ENCODE measurements around the gene BMPR1B.
"Not testable (repeated sequence)": the region's sequence is repeated elsewhere in the genome, so short reads cannot be mapped to it uniquely, and the experiment has no call there.

The BMPR1B gene

GRCh38 chr4:95020521-95020920, 262.8 kb downstream of the BMPR1B start:
- H3K4me3 ChIP-seq (ENCODE audit: low read depth, low read length) = no peak overlapping the region

- H3K4me3 ChIP-seq (ENCODE audit: low read depth, low read length) = no peak overlapping the region
These were observed 263.3 kb downstream of the BMPR1B start for GRCh38 chr4:95021099-95021498.

GRCh38 chr4:95023110-95023509, 265.4 kb downstream of the BMPR1B start:
- no peak overlapping the region for H3K4me3 ChIP-seq (ENCODE audit: low read depth, low read length)

GRCh38 chr4:95027905-95028618, 270.3 kb downstream of the BMPR1B start:
- no peak overlapping the region for H3K4me3 ChIP-seq (ENCODE audit: low read depth, low read length)

GRCh38 chr4:95038791-95039190, 281.0 kb downstream of the BMPR1B start:
- H3K4me3 ChIP-seq (ENCODE audit: low read depth, low read length) = no peak overlapping the region

GRCh38 chr4:95044324-95044837, 286.6 kb downstream of the BMPR1B start:
- H3K4me3 ChIP-seq (ENCODE audit: low read depth, low read length) = no peak overlapping the region

GRCh38 chr4:95045429-95045828, 287.7 kb downstream of the BMPR1B start:
- H3K4me3 ChIP-seq (ENCODE audit: low read depth, low read length) = no peak overlapping the region

- no peak overlapping the region for H3K4me3 ChIP-seq (ENCODE audit: low read depth, low read length)
These were observed 290.5 kb downstream of the BMPR1B start for GRCh38 chr4:95048296-95048695.

GRCh38 chr4:95049551-95050233, 291.9 kb downstream of the BMPR1B start:
- no peak overlapping the region for H3K4me3 ChIP-seq (ENCODE audit: low read depth, low read length)

GRCh38 chr4:95050980-95051701, 293.4 kb downstream of the BMPR1B start:
- H3K4me3 ChIP-seq (ENCODE audit: low read depth, low read length) = no peak overlapping the region

GRCh38 chr4:95051702-95052020, 293.9 kb downstream of the BMPR1B start:
- no peak overlapping the region for H3K4me3 ChIP-seq (ENCODE audit: low read depth, low read length)

GRCh38 chr4:95058991-95059390, 301.2 kb downstream of the BMPR1B start:
- H3K4me3 ChIP-seq (ENCODE audit: low read depth, low read length) = no peak overlapping the region

GRCh38 chr4:95059663-95060062, 301.9 kb downstream of the BMPR1B start:
- H3K4me3 ChIP-seq (ENCODE audit: low read depth, low read length) = no peak overlapping the region

- no peak overlapping the region for H3K4me3 ChIP-seq (ENCODE audit: low read depth, low read length)
These were observed 303.5 kb downstream of the BMPR1B start for GRCh38 chr4:95061220-95061619.

- not testable (repeated sequence) for H3K4me3 ChIP-seq (ENCODE audit: low read depth, low read length)
These were observed 304.0 kb downstream of the BMPR1B start for GRCh38 chr4:95061801-95062200.

- no peak overlapping the region for H3K4me3 ChIP-seq (ENCODE audit: low read depth, low read length)
These were observed 308.3 kb downstream of the BMPR1B start for GRCh38 chr4:95066050-95066449.

GRCh38 chr4:95068401-95068800, 310.6 kb downstream of the BMPR1B start:
- H3K4me3 ChIP-seq (ENCODE audit: low read depth, low read length) = no peak overlapping the region

- no peak overlapping the region for H3K4me3 ChIP-seq (ENCODE audit: low read depth, low read length)
These were observed 311.2 kb downstream of the BMPR1B start for GRCh38 chr4:95068818-95069478.

- no peak overlapping the region for H3K4me3 ChIP-seq (ENCODE audit: low read depth, low read length)
These were observed 314.1 kb downstream of the BMPR1B start for GRCh38 chr4:95071851-95072250.

- no peak overlapping the region for H3K4me3 ChIP-seq (ENCODE audit: low read depth, low read length)
These were observed 315.9 kb downstream of the BMPR1B start for GRCh38 chr4:95073646-95074045.

- no peak overlapping the region for H3K4me3 ChIP-seq (ENCODE audit: low read depth, low read length)
These were observed 320.1 kb downstream of the BMPR1B start for GRCh38 chr4:95077864-95078263.

Measured in iPS-11a (cell line).